HPDE6-E6E7 (cell line): Measurements from ENCODE around the gene SYNE1.
"Not testable (repeated sequence)": the region's sequence is repeated elsewhere in the genome, so short reads cannot be mapped to it uniquely, and the experiment has no call there.

Source experiments
- DNase-seq: peaks from one replicate; pipeline ENCODE4 v3.0.0; 2011; ENCODE audit warnings: missing footprints; ENCODE audit errors: extremely low spot score

SYNE1 gene

GRCh38 chr6:152491501-152491900 lies 145.7 kb downstream of the SYNE1 start:
- not testable (repeated sequence) for DNase-seq

- DNase-seq: not testable (repeated sequence)
Observed at GRCh38 chr6:152490971-152491378, 146.2 kb downstream of the SYNE1 start.

GRCh38 chr6:152484806-152485205 lies 152.4 kb downstream of the SYNE1 start:
- DNase-seq: no peak

- DNase-seq: no peak
Observed at GRCh38 chr6:152482289-152482688, 154.9 kb downstream of the SYNE1 start.

- no peak for DNase-seq
Observed at GRCh38 chr6:152478377-152479010, 158.7 kb downstream of the SYNE1 start.

- no peak for DNase-seq
Observed at GRCh38 chr6:152474354-152474753, 162.8 kb downstream of the SYNE1 start.

DNA sequence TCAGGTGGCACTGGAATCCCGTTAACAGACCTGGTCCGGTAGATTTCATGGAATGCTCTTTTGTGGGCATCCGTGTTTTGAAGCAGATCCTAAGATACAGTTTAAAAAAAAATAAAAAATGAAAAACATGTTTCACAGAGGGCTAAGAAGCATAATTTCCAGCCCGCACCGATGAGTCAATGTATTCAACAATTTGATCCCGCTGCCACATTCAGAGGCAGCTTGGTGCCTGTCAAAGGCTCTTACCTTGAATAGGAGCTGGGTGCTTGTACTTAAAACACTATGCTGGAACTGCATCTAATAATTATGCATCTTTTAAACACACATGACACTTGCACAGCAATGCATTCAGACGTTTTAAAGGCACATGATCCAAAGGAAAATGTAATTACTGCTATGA lies 164.8 kb downstream of the SYNE1 start:
- no peak for DNase-seq

- DNase-seq: no peak
Observed at GRCh38 chr6:152471456-152472265, 165.5 kb downstream of the SYNE1 start.

DNA sequence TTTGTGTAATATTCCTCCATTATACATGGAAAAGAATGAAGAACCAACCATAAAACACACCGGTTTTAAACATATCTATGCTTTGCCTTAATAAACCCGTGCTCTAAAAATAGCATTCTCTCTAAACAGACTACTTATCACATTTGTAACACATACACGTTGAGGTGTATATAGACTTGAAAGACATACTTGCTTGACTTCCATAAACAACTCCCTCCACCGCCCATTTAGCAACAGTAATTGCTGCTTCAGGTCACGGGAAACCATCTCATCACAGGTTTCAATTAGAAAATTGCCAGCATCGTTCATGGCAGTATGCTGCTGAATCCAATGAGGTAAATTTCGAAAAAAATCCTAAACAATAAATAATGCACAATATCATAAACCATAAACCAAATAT lies 174.0 kb downstream of the SYNE1 start:
- no peak for DNase-seq

- DNase-seq: no peak
Observed at GRCh38 chr6:152462716-152463115, 174.4 kb downstream of the SYNE1 start.

GRCh38 chr6:152461556-152461955 lies 175.6 kb downstream of the SYNE1 start:
- peak; percentile 16 for DNase-seq

DNA sequence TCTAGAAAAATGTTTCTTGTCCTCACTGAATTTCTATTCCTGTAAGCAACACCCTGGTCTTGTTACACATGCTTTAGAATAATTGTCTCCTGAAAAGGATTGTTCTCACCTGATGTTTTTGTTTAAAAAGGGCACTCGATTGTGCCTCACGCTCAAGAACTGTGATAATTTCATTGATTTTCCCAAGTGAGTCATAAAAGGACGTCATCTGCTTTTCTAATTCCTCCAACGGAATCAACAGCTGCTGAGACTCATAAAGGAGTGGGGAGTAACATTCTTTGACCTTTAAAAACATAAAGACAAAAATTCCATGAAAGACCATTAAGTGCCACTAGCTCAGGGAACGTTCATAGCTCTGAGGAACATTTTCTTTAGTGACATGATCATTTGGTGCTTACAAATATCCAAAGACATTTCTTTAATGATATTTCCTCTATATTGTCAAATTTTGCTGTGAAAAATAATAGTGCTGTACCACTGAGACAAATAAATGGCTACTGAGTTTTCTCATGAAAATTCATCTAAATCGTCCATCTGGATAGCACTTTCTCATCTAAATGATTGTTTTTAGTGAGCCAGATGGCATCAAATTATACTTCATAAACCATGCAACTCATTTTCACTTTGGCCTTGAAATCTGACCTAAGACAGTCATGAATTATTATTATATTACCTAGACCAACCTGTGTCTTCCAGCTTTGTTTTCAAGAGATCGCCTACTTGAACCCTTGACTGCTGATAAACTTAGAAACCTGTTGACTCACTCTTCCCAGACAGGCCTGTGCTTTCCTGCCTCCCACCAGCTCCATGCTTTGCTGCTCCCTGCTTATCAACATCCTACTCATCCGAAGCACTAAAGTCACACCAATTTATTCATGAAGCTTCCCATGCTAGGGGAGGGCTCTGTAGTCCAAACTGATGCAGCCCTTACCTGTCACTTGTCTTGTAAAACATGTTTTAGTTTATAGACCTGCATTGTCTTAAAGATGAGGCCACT lies 178.2 kb downstream of the SYNE1 start:
- DNase-seq: no peak

GRCh38 chr6:152457949-152458624 lies 179.1 kb downstream of the SYNE1 start:
- DNase-seq: no peak

DNA sequence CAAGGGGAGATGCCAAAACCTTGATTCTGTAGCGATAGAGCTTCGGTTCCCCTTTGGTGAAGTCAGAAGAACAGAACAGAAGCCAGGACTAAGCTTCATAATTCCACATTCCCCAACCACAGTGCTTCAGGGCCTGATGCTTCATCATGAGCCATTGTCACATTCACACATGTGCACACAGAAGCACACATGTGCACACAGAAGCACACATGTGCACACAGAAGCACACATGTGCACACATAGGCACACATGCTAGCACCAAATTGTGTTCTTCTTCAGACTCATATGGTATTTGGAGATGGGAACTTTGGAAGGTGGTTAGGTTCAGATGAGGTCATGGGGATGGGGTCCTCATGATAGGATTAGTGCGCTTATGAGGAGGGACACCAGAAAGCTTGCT lies 183.2 kb downstream of the SYNE1 start:
- DNase-seq: no peak

GRCh38 chr6:152453421-152453820 lies 183.7 kb downstream of the SYNE1 start:
- no peak for DNase-seq

- DNase-seq: no peak
Observed at GRCh38 chr6:152452639-152453038, 184.5 kb downstream of the SYNE1 start.

DNA sequence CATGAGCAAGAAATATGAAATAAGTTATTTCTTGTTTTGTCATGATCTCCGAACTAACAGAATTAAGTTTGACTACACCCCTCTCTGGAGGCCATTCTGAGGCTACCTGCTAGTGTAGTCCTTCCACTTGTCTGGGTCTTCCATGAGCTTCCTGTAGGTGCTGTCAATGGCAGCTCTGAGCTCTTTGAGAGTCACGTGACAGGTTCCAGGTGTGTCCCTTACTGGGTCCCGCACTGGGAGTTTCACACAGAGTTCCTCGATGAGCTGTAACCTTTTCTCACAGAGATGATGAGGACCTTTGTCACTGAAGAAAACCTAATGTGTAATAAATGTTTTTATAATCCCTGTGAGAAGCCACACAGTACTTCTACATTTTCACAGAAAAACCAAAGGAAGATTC lies 186.6 kb downstream of the SYNE1 start:
- no peak for DNase-seq

- DNase-seq: no peak
Observed at GRCh38 chr6:152441902-152442301, 195.3 kb downstream of the SYNE1 start.

- DNase-seq: no peak
Observed at GRCh38 chr6:152435816-152436215, 201.3 kb downstream of the SYNE1 start.

- DNase-seq: no peak
Observed at GRCh38 chr6:152432758-152433157, 204.4 kb downstream of the SYNE1 start.

GRCh38 chr6:152428126-152428525 lies 209.0 kb downstream of the SYNE1 start:
- DNase-seq: no peak

DNA sequence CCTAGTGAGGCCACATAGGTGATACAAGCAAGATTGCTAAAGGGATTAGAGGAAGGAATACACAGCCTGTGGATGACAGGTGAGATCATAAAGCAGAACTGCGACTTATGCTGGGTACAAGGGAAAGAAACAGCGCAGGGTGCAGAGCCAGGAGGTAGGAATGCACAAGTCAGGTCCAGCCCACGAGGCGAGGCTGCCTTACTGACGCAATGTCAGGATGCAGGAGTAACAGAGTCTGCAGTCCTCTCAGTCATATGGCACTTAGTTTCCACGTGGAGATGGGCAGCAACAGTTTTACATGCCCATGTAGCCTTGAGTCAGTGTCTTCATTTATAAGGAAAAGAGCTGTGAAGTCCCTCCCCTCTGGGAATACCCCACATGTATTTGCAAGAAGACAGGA lies 210.9 kb downstream of the SYNE1 start:
- no peak for DNase-seq
